ENCODE data around the gene KIAA1671.

The KIAA1671 gene

GRCh38 chr22:25098445-25099081 lies 146.0 kb downstream of the KIAA1671 start:
- TF ChIP-seq CTCF (conservative IDR thresholded peaks at IDR 0.05; ENCODE audit: low read length) = no peak
- H3K4me3 ChIP-seq (ENCODE audit: low read length) = no peak overlapping the region
- DNase-seq (ENCODE audit: low read depth) = no peak

GRCh38 chr22:25099202-25099601 lies 146.7 kb downstream of the KIAA1671 start:
- TF ChIP-seq CTCF (conservative IDR thresholded peaks at IDR 0.05; ENCODE audit: low read length) = no peak
- no peak overlapping the region for H3K4me3 ChIP-seq (ENCODE audit: low read length)
- no peak for DNase-seq (ENCODE audit: low read depth)

GRCh38 chr22:25100402-25100801 lies 147.9 kb downstream of the KIAA1671 start:
- TF ChIP-seq CTCF (conservative IDR thresholded peaks at IDR 0.05; ENCODE audit: low read length) = no peak
- H3K4me3 ChIP-seq (ENCODE audit: low read length) = no peak overlapping the region
- no peak for DNase-seq (ENCODE audit: low read depth)

- TF ChIP-seq CTCF (conservative IDR thresholded peaks at IDR 0.05; ENCODE audit: low read length) = no peak
- DNase-seq (ENCODE audit: low read depth) = no peak
- no peak overlapping the region for H3K4me3 ChIP-seq (ENCODE audit: low read length)
These were observed 148.4 kb downstream of the KIAA1671 start for GRCh38 chr22:25100948-25101347.

GRCh38 chr22:25101501-25101900 lies 149.0 kb downstream of the KIAA1671 start:
- DNase-seq (ENCODE audit: low read depth) = no peak
- TF ChIP-seq CTCF (conservative IDR thresholded peaks at IDR 0.05; ENCODE audit: low read length) = no peak
- H3K4me3 ChIP-seq (ENCODE audit: low read length) = no peak overlapping the region

- no peak for TF ChIP-seq CTCF (conservative IDR thresholded peaks at IDR 0.05; ENCODE audit: low read length)
- no peak for DNase-seq (ENCODE audit: low read depth)
- H3K4me3 ChIP-seq (ENCODE audit: low read length) = no peak overlapping the region
These were observed 149.5 kb downstream of the KIAA1671 start for GRCh38 chr22:25101986-25102385.

GRCh38 chr22:25102722-25103121 lies 150.2 kb downstream of the KIAA1671 start:
- DNase-seq (ENCODE audit: low read depth) = no peak
- H3K4me3 ChIP-seq (ENCODE audit: low read length) = no peak overlapping the region
- no peak for TF ChIP-seq CTCF (conservative IDR thresholded peaks at IDR 0.05; ENCODE audit: low read length)
